Left ventricle myocardium inferior (tissue), 1 donor: ENCODE data around the gene LRP8. TPM values are rescaled to one million over a fixed set of nuclear protein-coding genes. Genes with fewer than 3 reads are reported as not detected.

Source experiments
- DNase-seq: peaks from one replicate; pipeline ENCODE4 v3.0.0-alpha.2; 2020
- H3K27ac ChIP-seq: fragments of 200-600 bp; replicated peaks from 2 replicates; pipeline ENCODE4 v1.8.0; 2021
- H3K27me3 ChIP-seq: fragments of 200-600 bp; 2 replicates; pipeline ENCODE4 v1.8.0; 2021; ENCODE audit warnings: low read depth
- H3K36me3 ChIP-seq: fragments of 200-600 bp; 2 replicates; pipeline ENCODE4 v1.8.0; 2021
- H3K4me1 ChIP-seq: fragments of 200-600 bp; 2 replicates; pipeline ENCODE4 v1.8.0; 2021
- H3K4me3 ChIP-seq: fragments of 200-600 bp; 2 replicates; pipeline ENCODE4 v1.8.0; 2021; ENCODE audit warnings: mild to moderate bottlenecking, moderate library complexity
- H3K9me3 ChIP-seq: fragments of 200-600 bp; replicated peaks from 2 replicates; pipeline ENCODE4 v1.8.0; 2021
- intact Hi-C: fragments of 100-400 bp; cut with micrococcal nuclease; formaldehyde crosslinking; loops from one replicate; pipeline ENCODE4 v1.11.0; 2022
- total RNA-seq: library from RNA; stranded (reverse); fragmentation: NEBNext Ultra II Directional; extraction: Animal tissue kit (Norgen Biotek cat#: 25700); gene quantifications from one replicate; pipeline ENCODE4 v1.2.1, GENCODE V29; 2021
- TF ChIP-seq, protein P1 (sequence below): fragments of 200-600 bp; IDR thresholded peaks from 2 replicates; pipeline ENCODE4 v1.8.0; 2021; ENCODE audit warnings: antibody characterized with exemption, mild to moderate bottlenecking, borderline replicate concordance
- donor health status: DM: no; HTN: yes; CAD: no; lungs with severe emphysema.

Gene LRP8
- total RNA-seq, 1 donor from 2014 or later = 1.8 TPM

- Histone ChIP-seq H3K27ac (no peak overlapping the region), H3K27me3 (no peaks in the 10 kb centered on the region), H3K36me3 (no peaks in the 10 kb centered on the region), H3K9me3 (no peaks in the 10 kb centered on the region), H3K4me3 (no peak overlapping the region), H3K4me1 (peaks cover 15% of the 10 kb centered on the region)
- intact Hi-C loops = no loop called here
- TF ChIP-seq, protein P1, sequence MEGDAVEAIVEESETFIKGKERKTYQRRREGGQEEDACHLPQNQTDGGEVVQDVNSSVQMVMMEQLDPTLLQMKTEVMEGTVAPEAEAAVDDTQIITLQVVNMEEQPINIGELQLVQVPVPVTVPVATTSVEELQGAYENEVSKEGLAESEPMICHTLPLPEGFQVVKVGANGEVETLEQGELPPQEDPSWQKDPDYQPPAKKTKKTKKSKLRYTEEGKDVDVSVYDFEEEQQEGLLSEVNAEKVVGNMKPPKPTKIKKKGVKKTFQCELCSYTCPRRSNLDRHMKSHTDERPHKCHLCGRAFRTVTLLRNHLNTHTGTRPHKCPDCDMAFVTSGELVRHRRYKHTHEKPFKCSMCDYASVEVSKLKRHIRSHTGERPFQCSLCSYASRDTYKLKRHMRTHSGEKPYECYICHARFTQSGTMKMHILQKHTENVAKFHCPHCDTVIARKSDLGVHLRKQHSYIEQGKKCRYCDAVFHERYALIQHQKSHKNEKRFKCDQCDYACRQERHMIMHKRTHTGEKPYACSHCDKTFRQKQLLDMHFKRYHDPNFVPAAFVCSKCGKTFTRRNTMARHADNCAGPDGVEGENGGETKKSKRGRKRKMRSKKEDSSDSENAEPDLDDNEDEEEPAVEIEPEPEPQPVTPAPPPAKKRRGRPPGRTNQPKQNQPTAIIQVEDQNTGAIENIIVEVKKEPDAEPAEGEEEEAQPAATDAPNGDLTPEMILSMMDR = no peak
- no peak for DNase-seq
Observed at GRCh38 chr1:53298045-53298637, 29.7 kb downstream of the LRP8 start.

DNA sequence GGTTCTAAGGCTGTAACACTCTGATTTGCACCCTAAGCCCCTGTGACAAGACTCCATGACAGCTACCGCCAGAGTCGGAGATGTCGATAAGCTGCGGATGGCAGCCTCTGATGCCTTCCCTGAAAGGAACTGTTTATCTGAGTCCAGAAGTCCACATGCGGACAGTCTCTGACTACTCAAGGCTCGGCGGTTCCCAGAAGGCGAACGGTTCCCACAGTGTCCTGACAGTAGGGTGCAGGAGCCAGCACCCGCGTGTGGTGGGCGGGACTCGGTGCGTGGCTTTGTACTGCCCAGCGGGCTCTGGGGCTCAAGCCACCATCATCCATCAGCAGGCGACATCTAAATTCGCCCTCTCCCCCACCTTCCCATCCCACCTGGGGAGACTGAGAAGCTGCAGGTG is 30.7 kb downstream of the LRP8 start:
- no peak overlapping the region for H3K4me3 ChIP-seq
- TF ChIP-seq, protein P1 = no peak
- no peak overlapping the region for H3K27ac ChIP-seq
- DNase-seq = no peak
- peaks cover 24% of the 10 kb centered on the region for H3K4me1 ChIP-seq
- H3K27me3 ChIP-seq = no peaks in the 10 kb centered on the region
- no peaks in the 10 kb centered on the region for H3K36me3 ChIP-seq
- intact Hi-C loops = no loop called here
- H3K9me3 ChIP-seq = no peaks in the 10 kb centered on the region

DNA sequence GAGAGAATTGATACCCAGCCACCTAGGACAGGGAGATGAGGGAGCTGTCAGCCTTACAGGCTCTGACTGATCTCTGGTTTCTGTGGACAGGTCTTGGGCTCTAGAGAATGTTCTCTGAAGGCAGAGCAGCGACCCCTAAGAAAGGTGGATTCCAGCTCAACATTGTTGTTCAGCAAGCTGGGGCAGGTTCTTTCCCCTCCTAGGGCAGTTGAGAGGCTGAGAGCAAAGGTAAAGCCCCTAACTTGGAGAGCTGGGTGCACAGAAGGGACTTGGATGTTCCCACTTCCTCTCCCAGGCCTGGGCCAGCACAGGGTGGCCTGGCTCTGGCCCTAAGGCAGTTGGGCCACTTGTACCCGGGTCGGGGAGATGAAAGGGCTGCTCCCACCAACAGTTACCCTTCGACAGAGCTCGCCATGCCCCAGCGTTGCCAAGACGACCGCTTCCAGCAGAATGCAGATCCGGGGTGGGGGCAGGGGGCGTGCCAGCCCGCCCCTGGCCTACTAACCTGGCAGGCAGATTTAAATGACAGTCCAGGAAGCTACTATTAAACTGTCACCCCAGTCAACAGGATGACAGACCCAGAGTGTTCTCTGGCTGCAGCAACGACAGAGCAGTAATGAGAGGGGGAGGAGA is 31.6 kb downstream of the LRP8 start:
- no peak for DNase-seq
- Histone ChIP-seq H3K4me3 (no peak overlapping the region), H3K27me3 (no peaks in the 10 kb centered on the region), H3K36me3 (no peaks in the 10 kb centered on the region), H3K27ac (no peak overlapping the region), H3K9me3 (no peaks in the 10 kb centered on the region), H3K4me1 (peaks cover 25% of the 10 kb centered on the region)
- intact Hi-C loops = no loop called here
- TF ChIP-seq, protein P1 = no peak

DNA sequence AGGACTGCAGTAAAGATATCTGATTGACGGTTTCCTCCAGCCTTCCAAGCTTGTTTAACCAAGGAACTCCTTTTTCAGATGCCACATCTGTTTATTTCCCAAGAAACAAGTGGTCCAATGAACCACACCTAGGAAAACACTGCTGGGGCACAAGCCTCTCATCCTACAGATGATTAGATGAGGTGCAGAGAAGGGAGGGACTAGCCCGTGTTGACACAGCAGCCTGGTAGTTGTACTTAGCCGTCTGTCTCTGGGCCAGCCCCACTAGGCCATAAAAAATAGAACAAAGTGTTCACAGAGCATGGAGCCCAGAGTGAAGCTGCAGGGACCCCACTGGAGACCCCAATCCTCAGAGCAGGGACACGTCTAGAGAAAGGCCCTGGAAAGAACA is 32.1 kb downstream of the LRP8 start:
- Histone ChIP-seq H3K27ac (no peak overlapping the region), H3K36me3 (no peaks in the 10 kb centered on the region), H3K9me3 (no peaks in the 10 kb centered on the region), H3K4me1 (peaks cover 25% of the 10 kb centered on the region), H3K27me3 (no peaks in the 10 kb centered on the region), H3K4me3 (no peak overlapping the region)
- intact Hi-C loops = no loop called here
- no peak for DNase-seq
- TF ChIP-seq, protein P1 = no peak

DNA sequence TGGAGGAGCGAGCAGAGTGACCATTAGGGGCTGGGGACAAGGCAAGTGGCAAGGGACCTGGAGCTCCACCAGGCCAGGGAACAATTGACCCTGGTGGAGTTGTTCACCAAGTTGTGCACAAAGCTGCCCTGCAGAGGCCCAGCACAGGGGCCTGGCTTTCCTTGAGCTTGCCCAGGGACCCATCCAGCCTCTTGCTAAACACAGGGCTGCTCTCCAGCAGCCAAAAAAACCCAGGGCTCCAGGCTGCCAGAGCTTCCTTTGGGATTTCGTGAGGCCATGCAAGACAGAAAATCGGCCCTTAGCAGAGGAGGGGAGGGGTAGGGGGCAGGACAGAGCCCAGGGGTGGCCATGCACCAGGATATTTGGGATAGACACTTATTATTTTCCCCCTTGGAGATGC is 32.6 kb downstream of the LRP8 start:
- H3K36me3 ChIP-seq = no peaks in the 10 kb centered on the region
- H3K9me3 ChIP-seq = no peaks in the 10 kb centered on the region
- no peak overlapping the region for H3K4me3 ChIP-seq
- no peak for DNase-seq
- no peak overlapping the region for H3K27ac ChIP-seq
- peaks cover 25% of the 10 kb centered on the region for H3K4me1 ChIP-seq
- TF ChIP-seq, protein P1 = no peak
- H3K27me3 ChIP-seq = no peaks in the 10 kb centered on the region
- intact Hi-C loops = no loop called here
